GM12878 (cell line): ENCODE results near the gene GLT1D1. TPM values are rescaled to one million over a fixed set of nuclear protein-coding genes. Genes with fewer than 3 reads are reported as not detected.
A peak's percentile ranks its signal among the peaks of the same experiment; 100 is the strongest.

Experiments used
- IRF4 ChIP-seq: IDR thresholded peaks from 2 replicates; pipeline ENCODE4 v1.6.1; 2011; ENCODE audit warnings: low read depth, low read length
- JUND ChIP-seq: IDR thresholded peaks from 2 replicates; pipeline ENCODE4 v1.6.1; 2012; ENCODE audit warnings: low read depth, mild to moderate bottlenecking, low read length, improper control_type of control experiment, moderate library complexity
- KLF5 ChIP-seq: fragments of 450-650 bp; IDR thresholded peaks from 2 replicates; pipeline ENCODE4 v1.6.1; 2014; ENCODE audit warnings: mild to moderate bottlenecking; ENCODE audit not compliant: partially characterized antibody
- LARP7 ChIP-seq: fragments of 450-650 bp; IDR thresholded peaks from 2 replicates; pipeline ENCODE4 v1.6.1; 2017; ENCODE audit warnings: mild to moderate bottlenecking
- MEF2A ChIP-seq: IDR thresholded peaks from 2 replicates; pipeline ENCODE4 v1.6.1; 2011; ENCODE audit warnings: low read depth, mild to moderate bottlenecking, low read length, moderate library complexity; ENCODE audit not compliant: insufficient read depth
- POLR2A ChIP-seq: IDR thresholded peaks from 2 replicates; pipeline ENCODE4 v1.6.1; 2011; ENCODE audit warnings: low read depth, mild to moderate bottlenecking, low read length
- USF2 ChIP-seq: IDR thresholded peaks from 2 replicates; pipeline ENCODE4 v1.6.1; 2011; ENCODE audit warnings: low read depth, low read length, improper control_type of control experiment, borderline replicate concordance
- polyA plus RNA-seq, 11 experiments: library from polyadenylated mRNA; depleted of rRNA in 4 of 11; unstranded in 6 of 11; stranded (reverse) in 5 of 11; fragments of >200 nt; fragmentation: Nextera tagmentation in 4 of 11; fragmentation: Illumina TruSeq in 1 of 11; extraction: Ambion mirVana in 4 of 11; extraction: Trizol in 1 of 11; gene quantifications; 1 replicate in 1 of 11; 2 replicates in 10 of 11; pipeline versions ENCODE4 v1.2.1 to v1.2.3, GENCODE V29; 2011 to 2016; ENCODE audit warnings: inconsistent platforms in 2 of 11, missing spikeins in 2 of 11, low read depth in 1 of 11
- total RNA-seq, 4 experiments: library from RNA; depleted of rRNA in 3 of 4; stranded (reverse); fragments of >200 nt in 3 of 4; fragmentation: Illumina TruSeq in 1 of 4; extraction: Trizol in 1 of 4; gene quantifications; 2 replicates each; pipeline versions ENCODE4 v1.2.1 to v1.2.3, GENCODE V29; 2013 to 2021
- TF ChIP-seq, protein P1 (sequence below): fragments of 450-650 bp; IDR thresholded peaks from 2 replicates; pipeline ENCODE4 v1.6.1; 2018; ENCODE audit warnings: borderline replicate concordance, mild to moderate bottlenecking; ENCODE audit not compliant: partially characterized antibody

Gene GLT1D1
- total and polyA plus RNA-seq, 10 of the 15 experiments (the other 5 are each of a cell fraction or from before 2014, with no cell fraction given) = 0.42 to 62.8 (median 3.0) TPM

DNA sequence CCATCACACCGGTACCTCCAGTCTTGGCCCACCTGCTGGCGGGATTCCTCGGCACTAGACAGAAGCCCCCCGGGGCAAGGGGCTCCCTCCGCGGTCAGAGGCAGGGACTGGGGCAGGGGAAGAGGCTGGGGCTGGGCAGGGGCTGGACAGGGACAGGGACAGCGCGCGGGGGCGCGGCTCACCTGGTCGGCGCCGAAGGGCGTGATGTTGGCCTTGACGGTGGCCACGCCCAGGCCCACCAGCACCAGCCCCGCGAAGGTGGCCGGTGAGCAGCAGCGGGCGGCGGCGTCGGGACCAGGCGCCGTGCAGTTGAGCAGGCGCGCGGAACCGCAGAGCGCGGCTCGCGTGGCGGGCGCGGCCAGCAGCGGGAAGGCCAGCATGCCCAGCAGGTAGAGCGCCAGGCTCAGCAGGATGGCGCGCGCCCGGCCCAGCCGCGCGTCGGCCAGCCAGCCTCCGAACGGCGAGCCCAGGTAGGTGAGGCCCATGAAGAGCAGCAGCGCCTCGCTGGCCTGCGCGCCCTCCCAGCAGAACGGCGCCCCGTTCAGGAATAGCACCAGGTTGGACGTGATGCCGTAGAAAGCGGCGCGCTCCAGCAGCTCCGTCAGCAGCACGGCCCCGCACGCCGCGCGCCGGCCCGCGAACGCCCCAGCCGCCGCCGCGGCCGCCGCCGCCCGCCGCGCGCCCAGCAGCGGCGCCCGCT, 29.9 kb upstream of the GLT1D1 start (continued):
- TF ChIP-seq, protein P1, sequence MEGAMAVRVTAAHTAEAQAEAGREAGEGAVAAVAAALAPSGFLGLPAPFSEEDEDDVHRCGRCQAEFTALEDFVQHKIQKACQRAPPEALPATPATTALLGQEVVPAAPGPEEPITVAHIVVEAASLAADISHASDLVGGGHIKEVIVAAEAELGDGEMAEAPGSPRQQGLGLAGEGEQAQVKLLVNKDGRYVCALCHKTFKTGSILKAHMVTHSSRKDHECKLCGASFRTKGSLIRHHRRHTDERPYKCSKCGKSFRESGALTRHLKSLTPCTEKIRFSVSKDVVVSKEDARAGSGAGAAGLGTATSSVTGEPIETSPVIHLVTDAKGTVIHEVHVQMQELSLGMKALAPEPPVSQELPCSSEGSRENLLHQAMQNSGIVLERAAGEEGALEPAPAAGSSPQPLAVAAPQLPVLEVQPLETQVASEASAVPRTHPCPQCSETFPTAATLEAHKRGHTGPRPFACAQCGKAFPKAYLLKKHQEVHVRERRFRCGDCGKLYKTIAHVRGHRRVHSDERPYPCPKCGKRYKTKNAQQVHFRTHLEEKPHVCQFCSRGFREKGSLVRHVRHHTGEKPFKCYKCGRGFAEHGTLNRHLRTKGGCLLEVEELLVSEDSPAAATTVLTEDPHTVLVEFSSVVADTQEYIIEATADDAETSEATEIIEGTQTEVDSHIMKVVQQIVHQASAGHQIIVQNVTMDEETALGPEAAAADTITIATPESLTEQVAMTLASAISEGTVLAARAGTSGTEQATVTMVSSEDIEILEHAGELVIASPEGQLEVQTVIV = no peak
- no peak for TF ChIP-seq USF2
- TF ChIP-seq LARP7 = peak; percentile 99
- TF ChIP-seq KLF5 = no peak
- TF ChIP-seq JUND = no peak
- TF ChIP-seq IRF4 = no peak
- peak; percentile 80 for TF ChIP-seq POLR2A
- TF ChIP-seq MEF2A = no peak
